Kidney capillary endothelial cell (primary cell): ENCODE data around the gene PDGFB.

ENCODE experiments used
- DNase-seq: peaks from one replicate; pipeline ENCODE4 v3.0.0-alpha.2; 2018; ENCODE audit warnings: low spot score

Gene PDGFB

DNA sequence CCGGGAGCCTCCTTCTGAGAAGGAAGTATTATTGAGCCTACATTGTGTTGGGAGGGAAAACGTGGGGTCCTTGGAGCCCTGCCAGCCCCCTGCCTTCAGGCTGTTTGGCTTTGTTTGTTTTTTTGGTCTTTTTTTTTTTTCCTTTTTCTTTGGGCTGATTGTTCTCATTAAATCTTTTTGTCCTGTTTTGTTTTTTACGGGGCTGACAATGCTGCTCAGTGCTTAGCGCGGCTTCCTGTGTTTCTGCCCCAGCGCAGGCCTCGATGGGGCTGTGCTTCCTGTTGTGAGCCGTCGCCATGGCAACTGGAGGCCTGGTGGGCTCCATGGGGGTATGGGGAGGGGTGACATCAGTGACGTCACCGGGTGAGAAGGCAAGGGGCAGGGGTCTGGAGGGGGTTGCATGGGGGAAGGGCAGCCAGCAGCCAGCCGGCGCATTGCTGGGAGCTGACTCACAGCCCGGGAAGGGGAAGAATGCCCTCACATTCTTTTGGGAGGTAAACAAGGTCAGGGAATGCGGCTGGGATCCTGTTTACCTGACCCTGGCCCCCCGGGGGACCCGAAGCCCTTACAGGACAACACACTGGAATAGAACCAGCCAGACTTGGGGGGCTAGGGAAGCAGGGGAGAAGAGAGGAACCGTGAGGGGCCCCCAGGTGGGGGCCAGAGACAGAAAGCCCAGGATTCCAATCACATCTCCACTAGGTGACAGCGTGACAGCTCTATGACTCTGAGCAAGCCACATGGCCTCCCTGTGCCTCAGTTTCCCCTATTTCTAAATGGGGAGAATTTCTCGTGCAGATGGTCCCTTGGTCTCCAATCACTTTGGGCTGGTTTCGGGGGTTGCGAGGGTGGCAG is 70.1 kb downstream of the PDGFB start:
- DNase-seq: peak; percentile 100

DNA sequence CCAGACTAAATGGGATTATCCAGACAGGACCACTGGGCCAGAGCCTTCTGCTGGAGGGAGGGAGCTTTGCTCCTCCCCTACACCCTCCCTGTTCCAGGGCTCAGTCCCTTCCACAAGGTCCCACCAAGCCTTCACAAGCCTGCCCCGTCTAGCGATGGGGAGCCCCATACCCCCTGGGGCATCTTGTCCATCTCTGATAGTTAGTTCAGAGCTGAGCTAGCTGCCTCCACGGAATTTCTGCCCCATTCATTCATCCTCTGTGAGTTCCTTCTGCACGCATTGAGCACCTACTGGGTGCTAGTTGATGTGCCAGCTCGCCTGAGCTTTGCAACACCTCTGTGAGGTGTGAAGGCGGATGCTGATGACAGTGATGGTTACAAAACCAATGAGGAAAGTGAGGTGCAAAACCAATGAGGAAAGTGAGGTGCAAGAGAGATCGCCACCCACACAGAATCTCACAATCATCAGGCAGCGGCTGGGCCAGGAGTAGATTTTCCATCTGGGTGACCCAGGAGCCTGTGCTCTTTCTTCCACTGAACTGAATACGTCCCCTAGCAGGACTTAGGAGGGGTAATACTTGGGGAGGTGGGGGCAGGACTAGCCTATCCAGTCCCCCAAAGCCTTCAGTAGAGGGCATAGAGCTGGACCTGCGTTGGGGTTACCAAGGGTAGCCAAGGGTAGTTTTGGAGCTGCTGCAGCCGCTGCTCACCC is 70.8 kb downstream of the PDGFB start:
- no peak for DNase-seq
